Suppressor macrophage (primary cell): ENCODE data around the gene SLC35G1.

Experiments used
- DNase-seq, 4 experiments: peaks; one replicate each; pipeline ENCODE4 v3.0.0-alpha.2; 2020 to 2022

SLC35G1 gene

DNA sequence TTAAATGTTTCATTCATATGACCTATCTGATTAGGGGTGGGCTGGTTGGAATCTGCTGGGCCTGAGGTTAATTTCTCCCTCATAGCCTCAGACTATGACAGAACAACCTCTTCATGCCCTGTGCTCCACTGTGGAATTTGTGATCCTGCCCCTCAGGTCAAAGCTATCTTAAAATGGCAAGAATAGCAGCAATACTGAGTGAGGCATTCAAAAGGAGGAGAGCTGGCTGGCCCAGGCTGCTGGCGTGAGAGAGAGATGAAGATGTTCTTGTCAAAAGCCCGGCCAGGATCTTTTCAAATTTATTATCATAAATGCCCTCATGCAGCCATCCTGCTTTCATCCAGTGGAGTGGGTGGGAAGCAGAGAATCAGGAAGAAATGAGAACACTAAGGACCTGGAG, 58.1 kb downstream of the SLC35G1 start:
- DNase-seq, result no peak
